LHCN-M2 (cell line): ENCODE data around the gene TRPC5OS. TPM values are rescaled to one million over a fixed set of nuclear protein-coding genes. Genes with fewer than 3 reads are reported as not detected.

Source experiments
- DNase-seq: peaks from one replicate; pipeline ENCODE4 v3.0.0-alpha.2; 2012; ENCODE audit warnings: low read depth
- total RNA-seq: library from RNA; depleted of rRNA; stranded (reverse); fragments of >200 nt; gene quantifications from 2 replicates; pipeline ENCODE4 v1.2.3, GENCODE V29; 2014; rRNA removed

Gene TRPC5OS
- total RNA-seq, 1 experiment from 2014 or later = not detected

- no peak for DNase-seq
Measured at GRCh38 chrX:111896148-111896547, 20.2 kb downstream of the TRPC5OS start.

GRCh38 chrX:111914398-111915090 is 38.6 kb downstream of the TRPC5OS start:
- DNase-seq = no peak

- no peak for DNase-seq
Measured at GRCh38 chrX:111917591-111917990, 41.6 kb downstream of the TRPC5OS start.

- DNase-seq = no peak
Measured at GRCh38 chrX:111928456-111928855, 52.5 kb downstream of the TRPC5OS start.

Other genes starting within 250 kb of the TRPC5OS start
- gene ALG13, start 195.0 kb upstream of the TRPC5OS start, total RNA-seq = 32.5 and 49.4 TPM in 2 replicates
- gene TRPC5, start 206.6 kb downstream of the TRPC5OS start, total RNA-seq = not detected in 2 replicates
- not detected in 2 replicates for gene RTL4, start 206.8 kb downstream of the TRPC5OS start, total RNA-seq